K562 (cell line): Measurements from ENCODE around the gene ACKR2. TPM values are rescaled to one million over a fixed set of nuclear protein-coding genes. Genes with fewer than 3 reads are reported as not detected.

Experiments
- BACH1 ChIP-seq: fragments of 200-800 bp; sonication (Bioruptor generic); IDR thresholded peaks from 2 replicates; pipeline ENCODE4 v1.6.1; 2016; ENCODE audit warnings: missing genetic modification characterization, missing compliant biosample characterization
- CBX3 ChIP-seq, 2 experiments: IDR thresholded peaks; 1 replicate in 1 of 2; 2 replicates in 1 of 2; pipeline ENCODE4 v1.6.1; 2012; ENCODE audit warnings: inconsistent platforms in 2 of 2, low read length in 2 of 2, borderline replicate concordance in 1 of 2, control low read depth in 1 of 2
- ELK1 ChIP-seq: sonication (generic); formaldehyde crosslinking; IDR thresholded peaks from 2 replicates; pipeline ENCODE4 v1.8.1; 2022; ENCODE audit warnings: missing genetic modification reagents
- ESRRA ChIP-seq: fragments of 450-650 bp; IDR thresholded peaks from 2 replicates; pipeline ENCODE4 v1.6.1; 2014; ENCODE audit warnings: low read depth, mild to moderate bottlenecking, moderate library complexity, borderline replicate concordance
- GATAD2A ChIP-seq: fragments of 450-650 bp; IDR thresholded peaks from 2 replicates; pipeline ENCODE4 v1.6.1; 2017
- IFI16 ChIP-seq: fragments of 250-450 bp; sonication (Bioruptor Pico); IDR thresholded peaks from 2 replicates; pipeline ENCODE4 v2.1.2; 2022; ENCODE audit warnings: mild to moderate bottlenecking, inconsistent platforms
- PKNOX1 ChIP-seq: fragments of 450-650 bp; IDR thresholded peaks from 2 replicates; pipeline ENCODE4 v1.6.1; 2016
- TFAP4 ChIP-seq: sonication (generic); formaldehyde crosslinking; IDR thresholded peaks from 2 replicates; pipeline ENCODE4 v1.8.0; 2022; ENCODE audit warnings: missing genetic modification reagents, mild to moderate bottlenecking, moderate library complexity, borderline replicate concordance
- XRCC3 ChIP-seq: fragments of 450-650 bp; IDR thresholded peaks from 2 replicates; pipeline ENCODE4 v1.6.1; 2017; ENCODE audit warnings: mild to moderate bottlenecking, moderate library complexity
- polyA plus RNA-seq, 8 experiments: library from polyadenylated mRNA; depleted of rRNA in 4 of 8; stranded (reverse) in 5 of 8; unstranded in 3 of 8; fragments of >200 nt; fragmentation: Nextera tagmentation in 2 of 8; fragmentation: Illumina TruSeq in 1 of 8; extraction: Ambion mirVana in 2 of 8; extraction: Trizol in 1 of 8; gene quantifications; 2 replicates each; pipeline versions ENCODE4 v1.2.1 to v1.2.3, GENCODE V29; 2011 to 2014; ENCODE audit warnings: inconsistent platforms in 1 of 8, missing spikeins in 1 of 8
- total RNA-seq, 7 experiments: library from RNA; depleted of rRNA in 6 of 7; stranded (reverse); fragments of >200 nt in 6 of 7; fragmentation: Illumina TruSeq in 2 of 7; extraction: Trizol in 2 of 7; gene quantifications; 2 replicates each; pipeline versions ENCODE4 v1.2.1 to v1.2.3, GENCODE V29; 2011 to 2021; ENCODE audit warnings: low replicate concordance in 1 of 7
- TF ChIP-seq, protein P1 (sequence below): sonication (generic); formaldehyde crosslinking; IDR thresholded peaks from 2 replicates; pipeline ENCODE4 v1.8.0; 2022; ENCODE audit warnings: mild to moderate bottlenecking, missing genetic modification reagents
- TF ChIP-seq, protein P2 (sequence below): fragments of 450-650 bp; IDR thresholded peaks from 2 replicates; pipeline ENCODE4 v1.6.1; 2017; ENCODE audit warnings: antibody characterized with exemption, mild to moderate bottlenecking
- TF ChIP-seq, protein P3 (sequence below): fragments of 250-450 bp; sonication (Bioruptor Pico); IDR thresholded peaks from 2 replicates; pipeline ENCODE4 v1.5.0; 2021; ENCODE audit warnings: mild to moderate bottlenecking, borderline replicate concordance
- TF ChIP-seq, protein P4 (sequence below): fragments of 250-450 bp; sonication (Bioruptor Pico); IDR thresholded peaks from 2 replicates; pipeline ENCODE4 v1.8.0; 2021; ENCODE audit warnings: borderline replicate concordance, mild to moderate bottlenecking, moderate library complexity; ENCODE audit not compliant: poor library complexity, severe bottlenecking

ACKR2 gene
- total and polyA plus RNA-seq, 9 of the 15 experiments (the other 6 are each of a cell fraction or from before 2014, with no cell fraction given) = 0.03 to 0.69 (median 0.25) TPM; not detected in 1

- TF ChIP-seq GATAD2A = no peak
- TF ChIP-seq, protein P1, sequence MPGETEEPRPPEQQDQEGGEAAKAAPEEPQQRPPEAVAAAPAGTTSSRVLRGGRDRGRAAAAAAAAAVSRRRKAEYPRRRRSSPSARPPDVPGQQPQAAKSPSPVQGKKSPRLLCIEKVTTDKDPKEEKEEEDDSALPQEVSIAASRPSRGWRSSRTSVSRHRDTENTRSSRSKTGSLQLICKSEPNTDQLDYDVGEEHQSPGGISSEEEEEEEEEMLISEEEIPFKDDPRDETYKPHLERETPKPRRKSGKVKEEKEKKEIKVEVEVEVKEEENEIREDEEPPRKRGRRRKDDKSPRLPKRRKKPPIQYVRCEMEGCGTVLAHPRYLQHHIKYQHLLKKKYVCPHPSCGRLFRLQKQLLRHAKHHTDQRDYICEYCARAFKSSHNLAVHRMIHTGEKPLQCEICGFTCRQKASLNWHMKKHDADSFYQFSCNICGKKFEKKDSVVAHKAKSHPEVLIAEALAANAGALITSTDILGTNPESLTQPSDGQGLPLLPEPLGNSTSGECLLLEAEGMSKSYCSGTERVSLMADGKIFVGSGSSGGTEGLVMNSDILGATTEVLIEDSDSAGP (CRISPR knock-in tag) = no peak
- TF ChIP-seq IFI16 (CRISPR knock-in tag) = no peak
- TF ChIP-seq, protein P2, sequence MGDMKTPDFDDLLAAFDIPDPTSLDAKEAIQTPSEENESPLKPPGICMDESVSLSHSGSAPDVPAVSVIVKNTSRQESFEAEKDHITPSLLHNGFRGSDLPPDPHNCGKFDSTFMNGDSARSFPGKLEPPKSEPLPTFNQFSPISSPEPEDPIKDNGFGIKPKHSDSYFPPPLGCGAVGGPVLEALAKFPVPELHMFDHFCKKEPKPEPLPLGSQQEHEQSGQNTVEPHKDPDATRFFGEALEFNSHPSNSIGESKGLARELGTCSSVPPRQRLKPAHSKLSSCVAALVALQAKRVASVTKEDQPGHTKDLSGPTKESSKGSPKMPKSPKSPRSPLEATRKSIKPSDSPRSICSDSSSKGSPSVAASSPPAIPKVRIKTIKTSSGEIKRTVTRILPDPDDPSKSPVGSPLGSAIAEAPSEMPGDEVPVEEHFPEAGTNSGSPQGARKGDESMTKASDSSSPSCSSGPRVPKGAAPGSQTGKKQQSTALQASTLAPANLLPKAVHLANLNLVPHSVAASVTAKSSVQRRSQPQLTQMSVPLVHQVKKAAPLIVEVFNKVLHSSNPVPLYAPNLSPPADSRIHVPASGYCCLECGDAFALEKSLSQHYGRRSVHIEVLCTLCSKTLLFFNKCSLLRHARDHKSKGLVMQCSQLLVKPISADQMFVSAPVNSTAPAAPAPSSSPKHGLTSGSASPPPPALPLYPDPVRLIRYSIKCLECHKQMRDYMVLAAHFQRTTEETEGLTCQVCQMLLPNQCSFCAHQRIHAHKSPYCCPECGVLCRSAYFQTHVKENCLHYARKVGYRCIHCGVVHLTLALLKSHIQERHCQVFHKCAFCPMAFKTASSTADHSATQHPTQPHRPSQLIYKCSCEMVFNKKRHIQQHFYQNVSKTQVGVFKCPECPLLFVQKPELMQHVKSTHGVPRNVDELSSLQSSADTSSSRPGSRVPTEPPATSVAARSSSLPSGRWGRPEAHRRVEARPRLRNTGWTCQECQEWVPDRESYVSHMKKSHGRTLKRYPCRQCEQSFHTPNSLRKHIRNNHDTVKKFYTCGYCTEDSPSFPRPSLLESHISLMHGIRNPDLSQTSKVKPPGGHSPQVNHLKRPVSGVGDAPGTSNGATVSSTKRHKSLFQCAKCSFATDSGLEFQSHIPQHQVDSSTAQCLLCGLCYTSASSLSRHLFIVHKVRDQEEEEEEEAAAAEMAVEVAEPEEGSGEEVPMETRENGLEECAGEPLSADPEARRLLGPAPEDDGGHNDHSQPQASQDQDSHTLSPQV = peak; percentile 75; the same call in 1 of the 2 replicates
- TF ChIP-seq BACH1 (tag) = 0 out of 2 replicates have a peak, but pooled peaks have one; percentile 4
- TF ChIP-seq ELK1 (CRISPR knock-in tag) = no peak
- TF ChIP-seq TFAP4 = no peak
- TF ChIP-seq ESRRA = peak; percentile 97
- TF ChIP-seq, protein P3, sequence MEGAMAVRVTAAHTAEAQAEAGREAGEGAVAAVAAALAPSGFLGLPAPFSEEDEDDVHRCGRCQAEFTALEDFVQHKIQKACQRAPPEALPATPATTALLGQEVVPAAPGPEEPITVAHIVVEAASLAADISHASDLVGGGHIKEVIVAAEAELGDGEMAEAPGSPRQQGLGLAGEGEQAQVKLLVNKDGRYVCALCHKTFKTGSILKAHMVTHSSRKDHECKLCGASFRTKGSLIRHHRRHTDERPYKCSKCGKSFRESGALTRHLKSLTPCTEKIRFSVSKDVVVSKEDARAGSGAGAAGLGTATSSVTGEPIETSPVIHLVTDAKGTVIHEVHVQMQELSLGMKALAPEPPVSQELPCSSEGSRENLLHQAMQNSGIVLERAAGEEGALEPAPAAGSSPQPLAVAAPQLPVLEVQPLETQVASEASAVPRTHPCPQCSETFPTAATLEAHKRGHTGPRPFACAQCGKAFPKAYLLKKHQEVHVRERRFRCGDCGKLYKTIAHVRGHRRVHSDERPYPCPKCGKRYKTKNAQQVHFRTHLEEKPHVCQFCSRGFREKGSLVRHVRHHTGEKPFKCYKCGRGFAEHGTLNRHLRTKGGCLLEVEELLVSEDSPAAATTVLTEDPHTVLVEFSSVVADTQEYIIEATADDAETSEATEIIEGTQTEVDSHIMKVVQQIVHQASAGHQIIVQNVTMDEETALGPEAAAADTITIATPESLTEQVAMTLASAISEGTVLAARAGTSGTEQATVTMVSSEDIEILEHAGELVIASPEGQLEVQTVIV (CRISPR knock-in tag) = no peak
- no peak for TF ChIP-seq PKNOX1
- TF ChIP-seq, protein P4, sequence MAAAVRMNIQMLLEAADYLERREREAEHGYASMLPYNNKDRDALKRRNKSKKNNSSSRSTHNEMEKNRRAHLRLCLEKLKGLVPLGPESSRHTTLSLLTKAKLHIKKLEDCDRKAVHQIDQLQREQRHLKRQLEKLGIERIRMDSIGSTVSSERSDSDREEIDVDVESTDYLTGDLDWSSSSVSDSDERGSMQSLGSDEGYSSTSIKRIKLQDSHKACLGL = no peak
- TF ChIP-seq CBX3 (IDR thresholded peaks at IDR 0.05; ENCODE audit: borderline replicate concordance in 1 of 2, low read length in 2 of 2) = 0 out of 3 replicates have a peak, but pooled peaks of 1 of the 2 experiments have one; percentile 21
- no peak for TF ChIP-seq XRCC3
These were observed 5.7 kb upstream of the ACKR2 start (continued) for GRCh38 chr3:42803414-42804105.
